Activated CD8-positive, alpha-beta memory T cell treated with anti-CD3 and anti-CD28 coated beads, Interleukin-2, amount 50 U/mL, for 48 hours (primary cell): ENCODE results near the gene DDX59.

Source experiments
- DNase-seq: peaks from one replicate; pipeline ENCODE4 v3.0.0-alpha.2; 2020

DDX59 gene

DNA sequence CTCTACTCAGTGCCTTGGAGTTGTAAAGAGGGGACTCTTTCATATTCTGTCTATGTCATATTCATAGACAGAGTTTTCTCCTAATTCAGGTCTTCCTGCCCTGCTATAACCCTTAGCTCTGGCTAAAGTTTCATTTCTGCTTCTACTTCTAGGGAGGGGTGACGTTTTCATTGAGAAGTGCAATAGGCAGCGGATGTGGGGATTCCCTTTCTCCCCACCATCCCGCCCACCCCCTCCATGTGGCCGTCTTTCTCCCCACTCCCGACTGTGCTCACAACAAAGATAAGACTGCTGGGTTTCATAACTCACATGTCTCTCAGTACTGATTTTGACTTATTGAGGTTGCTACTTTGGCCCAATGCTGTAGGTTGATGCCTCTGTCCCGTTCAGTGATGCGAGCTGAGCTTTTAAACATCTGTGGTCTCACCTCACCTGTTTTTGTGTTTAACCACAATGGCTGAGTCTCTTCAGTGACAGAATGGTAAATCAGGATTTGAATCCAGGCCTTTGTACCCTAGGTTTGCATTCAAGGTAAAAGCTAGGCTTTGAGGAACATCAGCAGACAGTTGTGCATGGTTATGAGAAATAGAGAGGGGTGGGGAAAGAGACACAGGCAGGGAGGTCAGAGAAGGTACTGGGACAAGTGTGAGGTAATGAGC lies 41.4 kb downstream of the DDX59 start:
- DNase-seq: peak; percentile 61

DNA sequence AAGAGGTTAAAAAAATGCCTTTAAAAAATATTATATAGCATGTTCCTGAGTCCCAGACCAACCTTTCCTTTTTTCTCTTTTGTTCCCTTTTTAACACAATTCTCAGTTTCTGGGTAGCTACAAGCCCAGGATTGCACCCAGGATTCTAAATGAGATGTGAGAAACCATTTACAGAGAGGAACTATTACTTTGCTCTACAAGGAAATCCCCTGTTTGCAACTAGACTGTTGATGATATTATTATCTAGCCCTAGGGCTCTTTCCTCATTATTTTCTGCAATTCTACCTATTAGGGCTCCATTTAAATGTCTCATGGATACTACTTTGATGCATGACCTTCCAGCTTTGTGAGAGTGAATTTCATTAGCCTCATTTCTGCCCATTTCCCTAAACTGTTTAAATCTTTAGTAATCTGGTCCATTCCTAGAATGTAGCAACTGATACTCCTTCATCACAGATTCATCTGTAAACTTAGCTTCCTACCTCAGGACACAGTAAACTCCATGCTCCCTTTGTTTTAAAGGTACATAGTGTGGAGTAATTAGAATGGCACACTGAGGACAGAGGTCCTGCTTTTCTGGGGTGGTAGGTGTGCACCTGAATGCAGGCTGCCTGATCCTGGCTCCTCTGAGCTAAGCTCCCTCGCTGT lies 42.0 kb downstream of the DDX59 start:
- DNase-seq: no peak

DNA sequence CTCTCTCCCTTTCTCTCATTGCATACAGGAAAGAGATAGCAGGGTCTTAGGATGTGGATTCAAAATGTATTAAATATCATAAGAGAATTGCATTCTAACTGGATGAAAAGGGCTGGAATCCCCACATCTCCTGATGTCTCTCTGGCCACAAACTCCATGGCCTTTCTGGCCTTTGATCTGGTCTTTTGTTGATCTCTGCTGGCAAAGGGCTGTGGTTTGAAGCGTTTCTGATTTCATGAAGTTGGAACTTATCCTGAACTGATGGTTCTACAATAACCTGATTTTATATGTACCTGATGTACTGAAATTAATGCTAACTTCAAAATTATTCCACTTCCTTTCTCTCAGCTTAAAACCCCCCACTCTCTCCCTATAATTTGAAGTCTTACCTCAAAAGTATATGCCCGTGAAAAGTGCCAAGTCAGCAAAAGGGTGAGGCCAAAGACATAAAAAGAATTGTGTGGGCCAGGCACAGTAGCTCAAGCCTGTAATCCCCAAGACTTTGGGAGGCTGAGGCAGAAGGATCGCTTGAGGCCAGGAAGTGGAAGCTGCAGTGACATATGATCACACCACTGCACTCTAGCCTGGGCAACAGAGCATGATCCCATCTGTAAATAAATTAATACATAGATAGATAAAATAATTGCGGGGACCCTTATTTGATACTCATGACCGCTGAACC lies 42.7 kb downstream of the DDX59 start:
- no peak for DNase-seq

DNA sequence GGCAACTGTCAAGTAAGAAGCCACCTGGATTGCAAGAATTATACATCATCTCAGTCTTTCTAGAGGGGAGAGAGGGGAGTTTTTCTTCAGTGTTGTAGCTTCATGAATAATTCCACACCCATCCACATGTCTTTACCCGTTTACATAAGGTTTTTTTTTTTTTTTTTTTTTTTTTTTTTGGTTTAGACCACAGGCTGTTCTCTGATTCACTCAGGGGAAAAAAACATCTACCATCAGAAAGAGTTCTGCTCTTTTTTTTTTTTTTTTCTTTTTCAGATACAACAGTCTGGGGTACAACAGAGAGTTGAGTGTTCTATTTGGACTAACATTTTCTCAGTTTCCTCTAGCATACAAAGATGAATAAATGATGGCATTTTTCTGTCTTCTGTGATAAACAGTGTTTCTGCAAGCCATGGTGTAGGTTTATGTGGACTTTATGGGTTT lies 44.3 kb downstream of the DDX59 start:
- no peak for DNase-seq

DNA sequence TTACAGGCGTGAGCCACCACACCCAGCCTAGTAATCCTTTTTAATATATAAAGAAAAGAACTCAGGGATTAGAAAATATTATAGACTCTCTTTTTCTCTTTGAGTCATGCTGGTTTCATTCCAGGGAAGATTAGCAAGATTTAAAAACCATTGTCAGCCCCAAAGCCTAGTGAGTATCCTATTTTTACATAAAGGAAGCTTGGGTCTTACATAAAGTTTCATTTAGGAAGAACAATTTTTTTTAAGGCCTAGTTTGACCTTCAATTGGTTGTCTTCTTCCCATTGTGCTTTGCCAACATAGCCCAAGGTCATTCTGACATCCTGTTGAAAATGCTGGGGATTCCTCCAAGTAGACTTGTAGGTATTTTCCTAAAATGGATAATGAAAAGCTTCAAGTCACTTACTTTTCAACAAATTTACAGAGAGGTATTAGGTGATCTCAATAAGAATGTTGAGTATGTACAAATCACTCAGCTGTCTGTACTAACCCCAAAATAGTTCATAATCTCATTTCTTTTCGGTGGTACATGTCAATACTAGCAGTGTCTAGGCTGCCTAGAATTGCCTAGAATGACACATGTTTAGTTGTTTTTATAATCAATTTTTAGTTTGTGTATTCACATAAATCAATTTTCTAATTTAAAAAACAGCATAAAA lies 44.9 kb downstream of the DDX59 start:
- no peak for DNase-seq

DNA sequence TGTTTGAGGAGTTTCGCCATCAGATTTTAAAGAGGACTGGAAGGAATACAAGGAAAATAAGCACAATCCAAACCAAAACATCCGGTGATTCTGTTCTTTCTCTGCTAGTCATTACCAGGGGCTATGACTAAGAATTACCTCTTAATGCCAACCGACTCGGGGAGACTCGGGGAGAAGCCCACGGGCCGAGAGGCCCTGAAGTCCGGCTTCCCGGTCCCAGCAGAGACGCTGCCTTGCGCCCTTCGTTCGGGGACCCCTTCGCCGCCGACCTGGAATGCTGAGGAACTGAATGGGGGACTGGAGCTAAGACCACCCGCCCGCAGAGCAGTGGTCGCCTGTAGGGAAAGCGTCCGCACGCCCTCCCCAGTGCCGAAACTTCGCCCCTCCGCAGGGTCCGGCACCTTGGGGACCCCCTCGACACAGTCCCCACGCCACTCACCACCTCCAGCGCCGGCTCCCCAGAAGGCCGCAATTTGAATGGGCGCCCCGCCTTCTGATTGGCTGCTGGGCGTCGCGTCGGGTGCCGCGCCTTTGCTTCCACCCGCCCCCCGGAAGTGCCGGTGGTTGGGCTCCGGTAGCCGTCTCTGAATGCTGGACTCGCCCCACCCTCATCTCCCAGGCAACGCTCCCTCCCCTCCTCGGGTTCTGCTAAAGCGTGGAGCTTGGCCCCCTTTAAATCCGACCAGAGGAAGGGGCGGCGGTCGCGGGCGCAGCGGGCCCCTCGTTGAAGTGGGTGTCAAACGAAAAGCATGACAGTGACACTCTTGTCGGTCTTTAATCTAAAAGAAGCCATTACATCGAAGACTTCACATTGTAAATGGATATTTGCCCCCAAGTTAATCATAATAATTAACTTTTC lies 49.2 kb downstream of the DDX59 start, which contains the start of gene KIF14:
Gene KIF14, minus strand, starts transcription at position 479 of the 859 bp plus-strand sequence. CDS start 2,028 bp downstream, outside the sequence.
- DNase-seq: peak; percentile 92

DNA sequence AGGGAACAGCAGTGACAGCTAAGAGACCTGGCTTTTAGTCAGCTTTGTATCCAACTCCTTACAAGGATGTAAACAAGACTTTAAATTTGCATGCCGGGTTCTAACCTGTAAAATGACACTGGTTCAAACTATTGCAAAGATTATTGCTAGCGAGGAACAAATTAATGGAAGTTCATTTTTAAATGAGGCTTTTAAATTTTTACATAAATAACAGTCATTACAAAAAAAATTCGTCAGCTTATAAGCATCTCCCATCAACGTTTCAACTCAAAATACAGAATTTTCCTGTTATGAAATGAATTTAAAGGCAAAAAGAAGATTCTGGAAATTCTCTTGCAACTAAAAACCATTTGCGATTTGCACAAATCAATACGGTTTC lies 49.8 kb downstream of the DDX59 start:
- DNase-seq: no peak

DNA sequence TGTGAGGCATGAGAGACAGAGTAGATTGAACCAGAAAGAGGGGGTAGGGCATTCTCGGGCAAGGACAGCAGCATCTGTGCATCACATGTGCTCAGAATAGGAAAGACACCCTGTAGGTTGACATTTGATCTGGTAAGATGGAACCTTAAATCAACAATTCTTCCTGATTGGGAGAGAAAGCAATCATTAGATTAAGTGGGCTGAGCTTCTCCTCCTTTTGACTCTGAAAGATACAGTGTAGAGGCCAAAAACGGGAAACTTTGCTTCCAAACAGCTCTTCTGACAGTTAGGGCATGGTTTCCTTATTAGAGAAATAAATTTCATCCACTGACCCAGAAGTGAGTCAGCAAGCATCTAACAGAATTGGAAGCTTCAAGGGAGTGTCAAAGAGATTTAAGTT lies 58.9 kb downstream of the DDX59 start:
- DNase-seq: no peak

DNA sequence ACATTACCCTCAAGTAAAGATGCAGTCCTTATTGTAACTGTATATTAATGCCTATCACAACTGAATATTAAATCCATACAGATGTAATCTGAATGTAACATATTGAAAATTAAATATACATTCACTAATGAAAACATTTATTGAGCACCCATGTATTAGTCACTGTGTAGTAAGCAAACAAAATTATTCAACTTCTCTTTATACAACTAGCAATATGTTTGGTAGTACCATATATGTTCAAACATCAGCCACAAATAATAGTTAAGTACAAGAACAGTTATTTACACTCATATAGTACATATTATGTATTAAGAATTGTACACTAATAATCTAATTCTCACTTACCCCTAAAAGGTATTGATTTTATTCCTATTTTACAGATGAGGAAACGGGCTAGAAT lies 67.1 kb downstream of the DDX59 start:
- no peak for DNase-seq
